Body of pancreas (tissue), 4 donors: ENCODE results near the gene CST3.

ENCODE experiments used
- POLR2A ChIP-seq, 3 donors: fragments of 450-650 bp; IDR thresholded peaks; one replicate each; pipeline ENCODE4 v1.6.1; 2016; ENCODE audit warnings: antibody characterized with exemption in 3 of 3, mild to moderate bottlenecking in 2 of 3
- TF ChIP-seq, protein P1 (sequence below), 7 experiments: fragments of 450-650 bp in 4 of 7; fragments of 200-600 bp in 3 of 7; sonication (generic) in 3 of 7; IDR thresholded peaks; one replicate each; pipeline ENCODE4 v1.5.1; 2016 to 2019; ENCODE audit warnings: antibody characterized with exemption in 7 of 7

DNA sequence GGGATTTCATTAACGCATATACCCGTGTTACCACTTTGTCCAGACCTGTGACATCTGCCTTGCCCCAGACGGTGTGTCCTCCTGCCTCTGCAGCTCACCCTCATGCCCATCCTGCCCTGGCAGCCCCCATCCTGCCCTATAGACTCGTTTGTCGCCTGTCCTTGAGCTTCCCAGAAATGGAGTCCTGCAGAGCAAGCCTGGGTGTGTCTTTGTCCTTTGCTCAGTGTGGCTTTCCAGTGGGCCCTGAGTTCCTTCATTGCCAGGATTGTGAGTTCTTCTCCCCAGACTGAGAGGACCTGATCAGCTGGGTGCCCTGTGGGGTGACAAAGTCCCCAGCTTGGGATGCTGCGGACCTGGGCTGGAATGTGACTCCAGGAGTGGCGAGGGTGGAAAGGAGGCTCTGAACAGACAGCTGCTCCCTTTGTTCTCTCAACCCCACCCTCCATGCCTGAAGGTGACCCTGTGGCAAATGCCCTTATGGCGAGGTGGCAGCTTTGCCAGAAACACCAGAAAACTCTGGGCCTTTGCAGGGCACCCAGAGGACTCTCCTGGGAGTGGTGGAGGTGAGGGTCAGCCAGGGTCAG, 2.4 kb upstream of the CST3 start:
- TF ChIP-seq, protein P1, sequence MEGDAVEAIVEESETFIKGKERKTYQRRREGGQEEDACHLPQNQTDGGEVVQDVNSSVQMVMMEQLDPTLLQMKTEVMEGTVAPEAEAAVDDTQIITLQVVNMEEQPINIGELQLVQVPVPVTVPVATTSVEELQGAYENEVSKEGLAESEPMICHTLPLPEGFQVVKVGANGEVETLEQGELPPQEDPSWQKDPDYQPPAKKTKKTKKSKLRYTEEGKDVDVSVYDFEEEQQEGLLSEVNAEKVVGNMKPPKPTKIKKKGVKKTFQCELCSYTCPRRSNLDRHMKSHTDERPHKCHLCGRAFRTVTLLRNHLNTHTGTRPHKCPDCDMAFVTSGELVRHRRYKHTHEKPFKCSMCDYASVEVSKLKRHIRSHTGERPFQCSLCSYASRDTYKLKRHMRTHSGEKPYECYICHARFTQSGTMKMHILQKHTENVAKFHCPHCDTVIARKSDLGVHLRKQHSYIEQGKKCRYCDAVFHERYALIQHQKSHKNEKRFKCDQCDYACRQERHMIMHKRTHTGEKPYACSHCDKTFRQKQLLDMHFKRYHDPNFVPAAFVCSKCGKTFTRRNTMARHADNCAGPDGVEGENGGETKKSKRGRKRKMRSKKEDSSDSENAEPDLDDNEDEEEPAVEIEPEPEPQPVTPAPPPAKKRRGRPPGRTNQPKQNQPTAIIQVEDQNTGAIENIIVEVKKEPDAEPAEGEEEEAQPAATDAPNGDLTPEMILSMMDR (IDR thresholded peaks at IDR 0.05), result no peak
- no peak for TF ChIP-seq POLR2A (IDR thresholded peaks at IDR 0.05)
